Measurements from ENCODE around the gene FTO.
"Not testable (repeated sequence)": the region's sequence is repeated elsewhere in the genome, so short reads cannot be mapped to it uniquely, and the experiment has no call there.

Gene FTO

DNA sequence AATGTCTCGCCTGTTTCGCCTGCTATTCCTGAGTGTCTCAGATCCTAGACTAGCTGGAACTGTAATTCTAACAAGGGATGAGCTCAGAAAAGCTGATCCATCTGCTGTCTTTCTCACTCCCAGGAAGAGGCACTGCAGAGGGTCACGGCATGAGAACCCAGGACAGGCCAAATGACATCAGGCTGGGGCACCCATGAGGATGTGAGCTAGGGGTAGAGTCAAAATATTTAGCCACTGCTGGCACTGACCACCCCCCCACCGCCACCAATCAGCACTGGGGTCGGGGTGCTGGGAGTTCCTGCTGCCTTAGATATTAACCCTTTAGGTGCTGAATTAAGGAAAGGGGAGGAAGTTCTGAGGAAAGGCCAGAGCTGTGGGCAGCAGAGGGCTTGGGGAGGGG is 470.2 kb downstream of the FTO start:
- Mint-ChIP-seq H3K36me3 (no peaks in the 10 kb centered on the region), H3K4me1 (no peaks in the 10 kb centered on the region), H3K27me3 (peaks cover 12% of the 10 kb centered on the region), H3K27ac (no peak overlapping the region), H3K4me3 (no peak overlapping the region), H3K9me3 (no peaks in the 10 kb centered on the region)
- ATAC-seq = peak; percentile 55

GRCh38 chr16:54174750-54175149 is 470.8 kb downstream of the FTO start:
- Mint-ChIP-seq H3K27me3 (peaks cover 12% of the 10 kb centered on the region), H3K4me1 (no peaks in the 10 kb centered on the region), H3K36me3 (no peaks in the 10 kb centered on the region), H3K9me3 (no peaks in the 10 kb centered on the region), H3K4me3 (no peak overlapping the region), H3K27ac (no peak overlapping the region)
- ATAC-seq = no peak

- H3K36me3 Mint-ChIP-seq = no peaks in the 10 kb centered on the region
- no peak overlapping the region for H3K27ac Mint-ChIP-seq
- H3K4me3 Mint-ChIP-seq = no peak overlapping the region
- peaks cover 12% of the 10 kb centered on the region for H3K27me3 Mint-ChIP-seq
- no peak for ATAC-seq
- no peaks in the 10 kb centered on the region for H3K9me3 Mint-ChIP-seq
- H3K4me1 Mint-ChIP-seq = no peaks in the 10 kb centered on the region
These were observed 471.2 kb downstream of the FTO start for GRCh38 chr16:54175169-54175551.

DNA sequence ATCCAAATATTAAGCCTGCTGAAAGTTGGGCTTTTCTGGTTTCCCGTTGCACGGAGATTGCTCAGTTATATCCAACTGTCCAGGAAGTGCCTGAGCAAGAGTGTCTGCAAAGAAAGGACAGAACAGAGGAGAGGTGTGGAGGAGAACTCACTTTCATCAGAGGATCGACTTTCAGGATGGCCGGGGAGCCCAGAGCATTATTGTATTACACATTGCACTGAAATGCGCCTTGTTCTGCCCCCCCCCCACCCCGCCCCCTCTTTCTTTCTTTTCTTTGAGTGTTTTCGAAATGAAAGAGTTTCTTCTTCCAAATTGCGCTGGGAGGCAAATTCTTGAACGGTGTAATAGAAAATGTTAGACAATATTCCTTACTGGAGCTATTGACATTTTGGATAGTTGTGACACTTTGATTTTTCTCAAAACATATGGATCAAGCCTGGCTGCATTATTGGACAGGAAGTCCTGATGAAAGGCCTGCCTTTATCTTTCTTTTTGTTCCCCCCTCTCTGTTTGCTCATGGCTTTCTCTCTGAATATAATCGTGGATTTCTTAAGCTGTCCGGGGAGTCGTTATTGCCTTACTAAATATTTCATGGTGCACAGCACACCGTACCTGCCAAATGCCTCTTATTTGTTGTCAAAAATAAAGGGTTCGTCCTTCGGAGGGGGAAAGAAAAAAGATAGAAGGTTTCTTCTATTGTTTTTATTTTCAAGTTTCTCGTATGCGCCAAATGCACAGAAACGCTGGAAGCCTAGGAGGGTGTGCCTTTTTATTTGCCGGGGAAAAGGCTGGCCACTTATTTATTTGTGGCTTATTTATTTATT is 471.8 kb downstream of the FTO start:
- no peak for ATAC-seq
- peaks cover 12% of the 10 kb centered on the region for H3K27me3 Mint-ChIP-seq
- H3K9me3 Mint-ChIP-seq = no peaks in the 10 kb centered on the region
- H3K36me3 Mint-ChIP-seq = no peaks in the 10 kb centered on the region
- H3K4me1 Mint-ChIP-seq = no peaks in the 10 kb centered on the region
- no peak overlapping the region for H3K4me3 Mint-ChIP-seq
- H3K27ac Mint-ChIP-seq = no peak overlapping the region

- no peaks in the 10 kb centered on the region for H3K9me3 Mint-ChIP-seq
- no peaks in the 10 kb centered on the region for H3K36me3 Mint-ChIP-seq
- peaks cover 12% of the 10 kb centered on the region for H3K27me3 Mint-ChIP-seq
- ATAC-seq = no peak
- no peak overlapping the region for H3K4me3 Mint-ChIP-seq
- H3K4me1 Mint-ChIP-seq = no peaks in the 10 kb centered on the region
- no peak overlapping the region for H3K27ac Mint-ChIP-seq
These were observed 472.5 kb downstream of the FTO start for GRCh38 chr16:54176376-54176901.

GRCh38 chr16:54177052-54177861 is 473.3 kb downstream of the FTO start:
- H3K4me1 Mint-ChIP-seq = no peaks in the 10 kb centered on the region
- no peak overlapping the region for H3K27ac Mint-ChIP-seq
- no peak for ATAC-seq
- no peak overlapping the region for H3K4me3 Mint-ChIP-seq
- H3K9me3 Mint-ChIP-seq = no peaks in the 10 kb centered on the region
- H3K36me3 Mint-ChIP-seq = no peaks in the 10 kb centered on the region
- H3K27me3 Mint-ChIP-seq = peaks cover 12% of the 10 kb centered on the region

DNA sequence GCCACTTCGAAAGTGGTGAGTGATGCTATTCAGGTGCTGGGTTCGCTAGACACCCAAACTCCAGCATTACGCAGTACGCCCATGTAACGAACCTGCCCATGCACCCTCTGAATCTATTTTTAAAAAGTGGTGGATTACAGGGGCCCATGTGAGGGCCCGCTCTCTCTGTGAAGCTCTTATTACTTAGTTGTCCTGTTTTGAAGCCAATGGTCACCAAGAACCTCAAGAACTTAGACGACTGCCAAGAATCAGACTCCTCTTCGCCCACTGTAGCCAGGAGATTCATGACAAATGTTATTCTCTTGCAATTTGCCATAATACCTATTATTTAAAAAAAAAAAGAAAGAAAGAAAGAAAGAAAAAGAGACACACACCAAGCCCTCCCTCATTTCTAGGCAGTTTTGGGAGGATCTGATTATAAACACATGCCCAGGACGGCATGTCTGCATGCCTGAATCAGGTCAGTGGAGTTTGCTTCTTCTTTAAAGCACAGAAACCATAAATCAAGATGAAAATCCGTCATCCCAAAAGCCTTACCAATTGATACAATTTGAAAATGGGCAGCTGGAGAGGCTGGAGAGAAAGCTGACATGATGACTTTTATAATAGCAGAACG is 474.0 kb downstream of the FTO start:
- Mint-ChIP-seq H3K4me1 (no peaks in the 10 kb centered on the region), H3K27ac (no peak overlapping the region), H3K9me3 (no peaks in the 10 kb centered on the region), H3K27me3 (peaks cover 12% of the 10 kb centered on the region), H3K4me3 (no peak overlapping the region), H3K36me3 (no peaks in the 10 kb centered on the region)
- no peak for ATAC-seq

DNA sequence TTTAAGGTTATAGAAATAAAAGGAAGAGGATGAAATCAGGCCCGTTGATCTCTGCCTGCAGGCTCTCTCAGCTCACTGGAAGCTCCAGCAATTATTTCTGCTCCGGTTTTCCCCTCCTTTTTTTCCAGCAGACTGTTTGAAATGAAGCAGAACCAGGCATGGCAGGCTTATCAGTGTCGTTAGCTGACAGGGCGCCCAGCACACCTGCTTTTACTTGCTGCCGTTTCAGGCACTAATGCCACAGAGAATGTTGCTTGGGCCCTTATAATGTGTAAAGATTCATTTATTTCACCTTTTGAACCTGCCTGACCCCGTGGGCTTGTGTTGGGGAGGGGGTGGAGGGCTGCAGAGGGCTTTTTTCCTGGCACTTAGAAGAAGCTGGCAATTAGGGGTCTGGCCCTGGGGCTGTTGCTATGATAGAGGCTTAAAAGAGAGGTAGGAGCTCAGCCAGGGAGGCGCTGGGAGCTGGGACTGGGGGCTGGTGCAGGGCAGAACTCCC is 474.6 kb downstream of the FTO start:
- Mint-ChIP-seq H3K27me3 (peaks cover 12% of the 10 kb centered on the region), H3K4me1 (no peaks in the 10 kb centered on the region), H3K36me3 (no peaks in the 10 kb centered on the region), H3K9me3 (no peaks in the 10 kb centered on the region), H3K27ac (no peak overlapping the region), H3K4me3 (no peak overlapping the region)
- no peak for ATAC-seq

GRCh38 chr16:54180421-54181359 is 476.7 kb downstream of the FTO start:
- Mint-ChIP-seq H3K27me3 (peaks cover 21% of the 10 kb centered on the region), H3K36me3 (no peaks in the 10 kb centered on the region), H3K4me3 (no peak overlapping the region), H3K27ac (no peak overlapping the region), H3K4me1 (no peaks in the 10 kb centered on the region), H3K9me3 (peaks cover 5% of the 10 kb centered on the region)
- no peak for ATAC-seq

DNA sequence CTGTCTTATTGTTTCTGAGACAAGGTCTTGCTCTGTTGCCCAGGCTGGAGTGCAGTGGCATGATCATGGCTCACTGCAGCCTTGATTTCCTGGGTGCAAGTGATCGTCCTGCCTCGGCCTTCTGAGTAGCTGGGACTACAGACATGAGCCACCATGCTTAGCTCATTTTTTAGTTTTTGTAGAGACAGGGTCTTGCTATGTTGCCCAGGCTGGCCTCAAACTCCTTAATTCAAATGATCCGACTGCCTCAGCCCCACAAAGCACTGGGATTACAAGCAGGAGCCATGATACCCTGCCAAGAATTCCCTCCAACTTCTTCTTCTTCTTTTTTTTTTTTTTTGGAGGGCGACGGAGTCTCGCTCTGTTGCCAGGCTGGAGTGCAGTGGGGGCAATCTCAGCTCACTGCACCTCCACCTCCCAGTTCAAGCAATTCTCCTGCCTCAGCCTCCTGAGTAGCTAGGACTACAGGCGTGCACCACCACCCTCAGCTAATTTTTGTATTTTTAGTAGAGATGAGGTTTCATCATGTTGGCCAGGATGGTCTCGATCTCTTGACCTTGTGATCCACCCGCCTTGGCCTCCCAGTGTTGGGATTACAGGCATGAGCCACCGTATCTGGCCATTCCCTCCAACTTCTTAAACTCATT is 477.9 kb downstream of the FTO start:
- not testable (repeated sequence) for ATAC-seq, H3K4me3 Mint-ChIP-seq, H3K36me3 Mint-ChIP-seq, H3K9me3 Mint-ChIP-seq, H3K4me1 Mint-ChIP-seq, H3K27ac Mint-ChIP-seq
- peaks cover 18% of the 10 kb centered on the region for H3K27me3 Mint-ChIP-seq

DNA sequence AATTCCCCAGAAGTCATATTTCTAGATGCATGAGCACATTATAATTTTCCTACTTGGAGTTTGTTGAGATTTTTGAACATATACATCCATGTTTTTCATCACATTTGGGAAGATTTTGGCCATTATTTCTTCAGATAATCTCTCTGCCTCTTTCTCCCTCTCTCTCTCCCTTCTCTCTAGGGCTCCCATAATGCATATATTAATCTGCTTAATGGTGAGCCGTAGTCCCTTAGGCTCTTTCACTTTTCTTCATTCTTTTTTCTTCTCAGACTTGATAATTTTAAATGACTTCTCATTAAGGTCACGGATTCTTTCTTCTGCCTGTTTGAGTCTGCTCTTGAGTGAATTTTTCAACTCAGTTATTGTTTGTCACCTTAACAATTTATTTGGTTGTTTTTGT is 481.1 kb downstream of the FTO start:
- ATAC-seq = no peak
- H3K36me3 Mint-ChIP-seq = no peaks in the 10 kb centered on the region
- H3K4me1 Mint-ChIP-seq = no peaks in the 10 kb centered on the region
- peaks cover 5% of the 10 kb centered on the region for H3K9me3 Mint-ChIP-seq
- H3K27me3 Mint-ChIP-seq = peaks cover 18% of the 10 kb centered on the region
- H3K4me3 Mint-ChIP-seq = no peak overlapping the region
- no peak overlapping the region for H3K27ac Mint-ChIP-seq

- peaks cover 12% of the 10 kb centered on the region for H3K27me3 Mint-ChIP-seq
- H3K36me3 Mint-ChIP-seq = no peaks in the 10 kb centered on the region
- no peak overlapping the region for H3K4me3 Mint-ChIP-seq
- no peak overlapping the region for H3K27ac Mint-ChIP-seq
- no peak for ATAC-seq
- H3K4me1 Mint-ChIP-seq = no peaks in the 10 kb centered on the region
- H3K9me3 Mint-ChIP-seq = peaks cover 14% of the 10 kb centered on the region
These were observed 487.2 kb downstream of the FTO start for GRCh38 chr16:54191163-54191562.

- Mint-ChIP-seq H3K9me3 (peaks cover 14% of the 10 kb centered on the region), H3K36me3 (no peaks in the 10 kb centered on the region), H3K27me3 (peaks cover 10% of the 10 kb centered on the region), H3K4me1 (no peaks in the 10 kb centered on the region), H3K4me3 (no peak overlapping the region), H3K27ac (no peak overlapping the region)
- no peak for ATAC-seq
These were observed 487.6 kb downstream of the FTO start for GRCh38 chr16:54191592-54191991.

GRCh38 chr16:54193013-54193664 is 489.2 kb downstream of the FTO start:
- Mint-ChIP-seq H3K36me3 (no peaks in the 10 kb centered on the region), H3K27ac (no peak overlapping the region), H3K27me3 (peaks cover 10% of the 10 kb centered on the region), H3K4me1 (no peaks in the 10 kb centered on the region), H3K9me3 (peaks cover 18% of the 10 kb centered on the region), H3K4me3 (no peak overlapping the region)
- no peak for ATAC-seq

Data from stimulated activated memory B cell treated with anti-CD40 and anti-IgM and Interleukin-4, amounts not matched to agents 10 μg/mL and 1 μg/mL and 100 μg/mL, for 72 hours (primary cell).